GM13976 (cell line): Measurements from ENCODE around the gene TMEM198.

ENCODE experiments used
- DNase-seq: peaks from one replicate; pipeline ENCODE4 v3.0.0; 2012; ENCODE audit warnings: low spot score
- in situ Hi-C: fragments of 300-500 bp; cut with MboI; formaldehyde crosslinking; loops from one replicate; pipeline ENCODE4 v1.12.0; 2022; ENCODE audit warnings: low sequenced_read_pairs, mixed read lengths, inconsistent platforms; ENCODE audit not compliant: unreplicated experiment
- TF ChIP-seq, protein P1 (sequence below): IDR thresholded peaks from 2 replicates; pipeline ENCODE4 v1.5.1; 2012; ENCODE audit warnings: borderline replicate concordance, mild to moderate bottlenecking; ENCODE audit not compliant: insufficient read depth; ENCODE audit errors: extremely low read depth, missing control alignments, control extremely low read depth

TMEM198 gene

GRCh38 chr2:219519526-219519916, 24.3 kb upstream of the TMEM198 start:
- no peak for DNase-seq
- TF ChIP-seq, protein P1, sequence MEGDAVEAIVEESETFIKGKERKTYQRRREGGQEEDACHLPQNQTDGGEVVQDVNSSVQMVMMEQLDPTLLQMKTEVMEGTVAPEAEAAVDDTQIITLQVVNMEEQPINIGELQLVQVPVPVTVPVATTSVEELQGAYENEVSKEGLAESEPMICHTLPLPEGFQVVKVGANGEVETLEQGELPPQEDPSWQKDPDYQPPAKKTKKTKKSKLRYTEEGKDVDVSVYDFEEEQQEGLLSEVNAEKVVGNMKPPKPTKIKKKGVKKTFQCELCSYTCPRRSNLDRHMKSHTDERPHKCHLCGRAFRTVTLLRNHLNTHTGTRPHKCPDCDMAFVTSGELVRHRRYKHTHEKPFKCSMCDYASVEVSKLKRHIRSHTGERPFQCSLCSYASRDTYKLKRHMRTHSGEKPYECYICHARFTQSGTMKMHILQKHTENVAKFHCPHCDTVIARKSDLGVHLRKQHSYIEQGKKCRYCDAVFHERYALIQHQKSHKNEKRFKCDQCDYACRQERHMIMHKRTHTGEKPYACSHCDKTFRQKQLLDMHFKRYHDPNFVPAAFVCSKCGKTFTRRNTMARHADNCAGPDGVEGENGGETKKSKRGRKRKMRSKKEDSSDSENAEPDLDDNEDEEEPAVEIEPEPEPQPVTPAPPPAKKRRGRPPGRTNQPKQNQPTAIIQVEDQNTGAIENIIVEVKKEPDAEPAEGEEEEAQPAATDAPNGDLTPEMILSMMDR = no peak
- in situ Hi-C loops = no loop called here

DNA sequence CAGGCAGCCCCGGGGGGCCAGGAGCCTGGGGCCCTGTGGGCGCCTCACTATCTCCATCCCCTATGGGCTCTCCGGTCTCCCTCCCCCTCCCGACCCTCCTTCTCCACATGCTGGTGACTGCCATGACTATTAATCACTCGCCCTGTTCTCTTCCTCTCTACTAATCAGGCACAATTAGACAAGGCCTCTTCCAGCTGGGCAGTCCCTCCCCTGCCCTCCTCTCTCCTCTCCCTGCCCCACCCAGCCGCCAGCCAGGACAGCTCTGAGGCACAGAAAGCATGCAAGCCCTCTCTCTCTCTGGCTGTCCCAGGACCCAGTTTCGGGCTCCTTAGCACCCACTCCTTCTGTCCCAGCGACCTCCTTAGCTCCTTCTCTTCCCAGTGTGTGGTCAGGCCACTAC, 23.7 kb upstream of the TMEM198 start:
- DNase-seq = no peak
- in situ Hi-C loops = no loop called here
- TF ChIP-seq, protein P1 = no peak

DNA sequence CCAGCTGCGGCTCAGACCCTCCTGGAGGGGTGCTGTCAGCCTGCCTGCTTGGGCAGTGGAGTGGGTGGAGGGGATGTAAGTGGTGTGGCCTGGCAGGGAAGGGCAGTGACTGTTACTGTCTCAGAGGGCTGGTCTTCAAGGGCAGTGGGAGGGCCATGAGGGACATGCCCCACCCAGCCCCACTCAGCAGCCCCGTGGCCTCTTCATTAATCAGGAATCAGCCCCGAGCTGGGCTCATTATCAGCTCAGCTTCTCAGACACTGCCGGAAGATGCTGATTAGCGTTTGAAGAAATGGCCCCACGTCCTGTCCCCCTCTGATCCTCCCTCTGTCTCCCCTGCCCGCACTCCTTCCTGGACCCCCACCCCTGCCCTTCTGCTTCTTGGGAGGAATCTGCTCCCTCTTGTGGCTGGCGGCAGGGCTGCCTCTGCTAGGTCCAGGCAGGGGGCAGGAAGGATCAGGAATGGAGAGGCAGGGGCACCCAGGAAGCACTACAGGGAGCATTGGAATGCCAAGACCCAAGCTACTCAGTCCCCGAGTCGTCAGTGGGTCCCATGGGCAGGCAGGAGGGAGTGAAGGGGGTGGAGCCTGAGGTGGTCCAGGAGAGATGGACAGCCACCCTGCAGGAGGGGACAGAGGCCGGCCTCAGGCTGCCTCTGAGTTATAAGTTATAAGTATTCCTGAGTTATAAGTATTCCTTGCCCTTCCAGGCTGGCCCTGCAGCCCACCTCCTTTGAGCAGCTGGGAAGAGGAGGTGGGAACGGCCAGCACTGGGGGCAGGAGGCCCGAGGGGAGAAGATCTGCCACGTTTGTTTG, 22.6 kb upstream of the TMEM198 start:
- in situ Hi-C loops = no loop called here
- TF ChIP-seq, protein P1 = no peak
- no peak for DNase-seq

- TF ChIP-seq, protein P1 = no peak
- in situ Hi-C loops = no loop called here
- DNase-seq = no peak
Observed at GRCh38 chr2:219522111-219523030, 21.5 kb upstream of the TMEM198 start.

- no peak for DNase-seq
- in situ Hi-C loops = no loop called here
- TF ChIP-seq, protein P1 = no peak
Observed at GRCh38 chr2:219523031-219523671, 20.7 kb upstream of the TMEM198 start.

DNA sequence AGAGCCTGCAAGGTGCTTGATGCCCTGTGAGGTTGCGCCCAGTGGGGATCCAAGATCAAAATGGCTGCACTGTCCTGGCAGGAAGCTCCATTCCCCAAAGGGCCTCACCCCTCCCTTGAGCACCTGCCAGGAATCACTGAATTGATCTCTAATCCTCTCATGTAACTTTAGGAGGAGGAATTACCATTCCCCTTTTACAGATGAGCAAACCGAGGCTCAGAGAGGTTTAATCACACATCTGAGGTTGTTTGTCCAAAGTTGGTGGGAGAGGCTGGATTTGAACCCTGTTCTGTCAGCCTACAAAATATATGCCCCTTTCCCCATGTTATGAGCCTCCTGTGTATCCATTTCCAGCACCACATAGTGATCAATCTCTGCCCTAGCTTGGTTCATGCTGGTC, 19.0 kb upstream of the TMEM198 start:
- TF ChIP-seq, protein P1 = no peak
- in situ Hi-C loops = no loop called here
- no peak for DNase-seq
